Middle frontal gyrus (tissue), 1 donor: ENCODE data around the gene DDIAS.
"Not testable (repeated sequence)": the region's sequence is repeated elsewhere in the genome, so short reads cannot be mapped to it uniquely, and the experiment has no call there.

Source experiments
- DNase-seq: peaks from one replicate; pipeline ENCODE4 v3.0.0-alpha.2; 2015; ENCODE audit warnings: low spot score; ENCODE audit errors: extremely low spot score

The DDIAS gene

GRCh38 chr11:82967381-82967780, 65.8 kb downstream of the DDIAS start:
- no peak for DNase-seq

GRCh38 chr11:82969811-82970210, 68.3 kb downstream of the DDIAS start:
- DNase-seq = no peak

- DNase-seq = not testable (repeated sequence)
These were observed 69.1 kb downstream of the DDIAS start for GRCh38 chr11:82970507-82971083.

- not testable (repeated sequence) for DNase-seq
These were observed 70.0 kb downstream of the DDIAS start for GRCh38 chr11:82971519-82971946.

- DNase-seq = no peak
These were observed 70.6 kb downstream of the DDIAS start for GRCh38 chr11:82972103-82972502.

GRCh38 chr11:82974135-82974534, 72.6 kb downstream of the DDIAS start:
- DNase-seq = no peak

- no peak for DNase-seq
These were observed 73.3 kb downstream of the DDIAS start for GRCh38 chr11:82974851-82975250.

- no peak for DNase-seq
These were observed 74.3 kb downstream of the DDIAS start for GRCh38 chr11:82975882-82976281.

- DNase-seq = no peak
These were observed 75.2 kb downstream of the DDIAS start for GRCh38 chr11:82976786-82977185.

GRCh38 chr11:82978422-82979099, 77.0 kb downstream of the DDIAS start:
- no peak for DNase-seq

- no peak for DNase-seq
These were observed 78.3 kb downstream of the DDIAS start for GRCh38 chr11:82979824-82980223.

- DNase-seq = no peak
These were observed 78.8 kb downstream of the DDIAS start for GRCh38 chr11:82980292-82980691.

GRCh38 chr11:82980947-82981346, 79.4 kb downstream of the DDIAS start:
- no peak for DNase-seq

GRCh38 chr11:82981852-82982251, 80.3 kb downstream of the DDIAS start:
- DNase-seq = no peak
